GM19193 (cell line): ENCODE measurements around the gene DNAJB2.

Source experiments
- POLR2A ChIP-seq: IDR thresholded peaks from 4 replicates; pipeline ENCODE4 v1.6.1; 2011; ENCODE audit not compliant: insufficient read depth, insufficient read length; ENCODE audit errors: extremely low read depth

Gene DNAJB2

DNA sequence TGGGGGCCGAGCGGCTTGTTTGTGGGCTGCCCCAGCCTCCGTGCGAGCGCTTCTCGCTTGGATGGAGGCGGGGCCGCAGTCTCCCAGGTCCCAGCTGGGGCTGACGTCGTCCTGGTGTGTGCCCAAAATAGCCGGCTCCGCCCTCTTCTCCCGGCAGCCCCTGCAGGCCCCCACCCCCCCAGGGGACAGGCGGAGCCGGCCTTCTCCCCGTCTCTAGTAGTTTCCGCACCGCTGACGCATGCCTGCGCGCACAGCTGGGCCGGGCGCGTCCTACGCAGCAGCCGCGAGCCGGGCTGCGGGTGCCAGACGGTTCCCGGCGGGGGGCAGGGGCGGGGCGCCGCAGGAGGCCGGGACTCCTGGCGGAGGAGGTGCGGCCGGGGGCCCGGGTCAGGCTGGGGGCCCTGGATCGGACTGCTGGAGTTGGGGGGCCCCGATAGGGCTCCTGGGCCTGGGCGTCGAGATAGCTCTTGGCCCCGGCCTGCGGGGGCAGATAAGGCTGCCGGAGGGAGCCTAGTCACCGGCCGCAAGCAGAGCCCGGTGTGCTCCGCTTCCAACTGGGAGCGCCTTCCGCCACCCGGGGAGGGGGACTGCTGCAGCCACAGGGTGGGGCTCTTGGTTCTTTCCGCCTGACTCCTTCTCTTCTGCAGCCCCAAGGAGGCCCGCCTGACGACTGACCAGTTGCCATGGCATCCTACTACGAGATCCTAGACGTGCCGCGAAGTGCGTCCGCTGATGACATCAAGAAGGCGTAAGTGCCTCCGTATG, at the start of gene DNAJB2:
Gene DNAJB2, plus strand, starts transcription at position 216 of the 765 bp plus-strand sequence. Its CDS starts 468 bp downstream, at position 684.
- TF ChIP-seq POLR2A, result peak; percentile 86

DNA sequence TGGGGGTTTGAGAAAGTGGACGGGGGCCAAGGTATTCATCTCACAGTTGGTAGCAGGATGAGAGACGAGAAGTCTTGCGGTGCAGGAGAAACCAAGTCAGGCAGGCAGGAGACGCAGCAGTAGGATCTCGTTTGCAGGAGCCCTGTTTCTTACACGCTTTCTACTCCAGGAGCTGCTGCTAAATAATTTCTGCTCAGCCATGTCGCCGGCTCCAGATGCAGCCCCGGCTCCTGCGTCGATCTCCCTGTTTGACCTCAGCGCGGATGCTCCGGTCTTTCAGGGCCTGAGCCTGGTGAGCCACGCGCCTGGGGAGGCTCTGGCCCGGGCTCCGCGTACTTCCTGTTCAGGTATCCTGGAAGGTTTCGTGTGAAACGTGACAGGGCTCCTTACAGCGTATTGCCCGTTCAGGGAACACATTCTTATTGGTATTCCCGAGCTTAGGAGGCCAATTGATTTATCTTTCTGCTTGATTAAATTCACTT, 49.1 kb upstream of the DNAJB2 start:
- TF ChIP-seq POLR2A, result no peak

DNA sequence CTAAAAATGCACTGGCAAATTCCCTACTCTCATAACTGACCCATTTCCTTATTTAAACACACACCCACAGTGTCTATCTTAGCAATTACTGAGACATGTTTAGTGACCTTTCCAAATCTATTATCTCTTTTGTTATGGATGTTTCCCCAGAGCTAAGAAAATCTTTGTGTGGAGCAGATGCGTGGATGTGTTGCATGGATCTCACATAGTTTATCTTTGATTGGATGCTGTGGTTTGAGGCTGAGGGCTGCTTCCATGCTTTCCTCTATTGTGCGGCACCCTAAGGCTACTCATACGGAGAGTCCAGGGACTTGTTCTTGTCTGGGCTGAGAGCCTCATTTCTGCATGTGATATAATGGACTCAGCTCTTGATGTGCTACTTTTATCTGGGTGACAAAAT, 44.8 kb upstream of the DNAJB2 start:
- TF ChIP-seq POLR2A, result no peak

DNA sequence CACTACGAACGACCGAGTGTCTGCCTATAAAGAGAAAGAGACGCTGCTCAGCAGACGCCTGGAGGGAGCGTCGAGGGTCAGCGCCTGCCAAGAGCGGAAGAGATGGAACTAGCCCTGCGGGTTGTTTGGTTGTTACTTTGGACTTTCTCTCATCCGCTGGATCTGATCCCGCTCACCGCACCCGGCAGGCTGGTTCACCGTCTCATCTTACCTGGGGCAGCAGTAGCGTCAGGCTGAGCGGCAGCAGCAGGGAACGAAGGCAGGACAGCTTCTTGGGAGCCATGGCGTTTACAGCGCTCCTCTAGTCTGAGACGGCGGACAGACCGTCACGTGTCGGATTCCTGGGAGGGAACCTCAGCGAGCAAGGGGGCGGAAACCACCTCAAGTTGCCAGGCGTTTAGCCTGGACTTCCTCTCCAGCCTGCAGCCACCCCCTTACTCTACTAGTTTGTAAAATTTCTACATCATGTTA, 35.8 kb upstream of the DNAJB2 start:
- no peak for TF ChIP-seq POLR2A

DNA sequence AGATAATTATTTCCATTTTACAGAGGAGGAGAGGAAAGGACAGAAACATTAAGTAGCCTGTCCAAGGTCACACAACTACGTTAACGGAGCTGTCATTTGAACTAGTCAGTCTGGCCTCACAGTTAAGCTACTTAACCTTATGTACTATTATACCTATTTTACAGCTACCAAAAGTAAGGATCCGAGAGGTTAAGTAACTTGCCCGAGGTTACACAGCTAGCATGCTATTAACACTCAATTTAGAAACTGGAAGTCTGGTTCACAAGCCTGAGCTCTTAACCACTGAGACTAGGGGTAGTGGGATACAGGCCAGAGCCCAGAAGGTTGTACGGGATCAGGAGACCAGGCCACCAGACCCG, 34.4 kb upstream of the DNAJB2 start:
- no peak for TF ChIP-seq POLR2A

DNA sequence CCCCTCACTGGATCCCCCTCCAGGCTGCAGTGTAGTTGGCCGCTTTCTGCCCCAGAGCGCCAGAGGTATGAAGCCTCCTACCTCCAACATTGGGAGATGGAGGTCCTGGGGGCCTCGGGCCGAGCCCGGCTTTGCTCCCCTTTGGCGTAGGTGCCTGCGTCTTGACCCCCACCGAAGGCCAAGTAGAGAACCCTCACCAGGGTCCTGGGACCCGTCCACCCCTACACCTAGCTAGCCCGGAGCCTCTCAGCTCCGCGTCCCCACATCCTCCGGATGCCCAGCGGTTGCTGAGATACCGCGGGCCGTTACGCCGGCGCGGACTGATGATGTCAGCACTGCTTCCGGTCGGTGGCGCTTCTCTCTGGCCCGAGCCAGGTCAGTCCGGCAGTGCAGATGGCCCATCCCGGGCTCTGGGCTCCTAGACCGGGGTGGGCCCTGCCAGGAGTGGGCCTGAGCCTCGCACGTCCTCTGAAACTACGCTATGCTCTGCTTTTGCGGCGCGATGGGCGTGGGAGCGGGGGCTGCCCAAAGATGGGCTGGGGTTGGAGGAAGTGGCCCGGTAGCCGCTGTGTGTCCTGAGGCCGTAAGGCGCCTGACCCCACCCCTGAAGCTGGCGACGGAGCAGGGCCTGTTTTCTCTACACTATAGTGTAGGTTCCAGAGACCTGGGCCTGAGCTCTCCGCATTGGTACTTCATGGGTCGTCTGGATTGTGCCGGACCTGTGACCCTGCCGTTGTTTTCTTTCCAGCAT, 33.8 kb upstream of the DNAJB2 start, which contains the start of the genes GLB1L and STK16:
Gene GLB1L, minus strand, starts transcription at position 297 of the 751 bp plus-strand sequence. CDS start 1,871 bp downstream, outside the sequence.
Gene STK16, plus strand, starts transcription at position 332 of the 751 bp plus-strand sequence. CDS start 521 bp downstream, outside the sequence.
- TF ChIP-seq POLR2A, result peak; percentile 87

DNA sequence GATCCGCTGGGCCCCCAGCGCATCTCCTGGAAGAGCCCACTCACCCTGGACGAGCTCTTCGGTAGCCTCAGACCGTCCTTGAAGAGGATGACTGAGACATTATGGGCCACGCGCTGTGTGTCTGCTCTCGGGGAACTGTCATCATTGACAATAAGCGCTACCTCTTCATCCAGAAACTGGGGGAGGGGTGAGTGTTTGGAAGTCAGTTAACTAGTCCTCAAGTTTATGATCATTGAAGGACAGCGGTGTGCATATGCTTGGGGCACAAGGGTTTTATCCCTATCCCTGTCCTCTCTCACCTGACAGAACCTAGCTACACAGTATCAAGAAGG, 33.3 kb upstream of the DNAJB2 start:
- no peak for TF ChIP-seq POLR2A

DNA sequence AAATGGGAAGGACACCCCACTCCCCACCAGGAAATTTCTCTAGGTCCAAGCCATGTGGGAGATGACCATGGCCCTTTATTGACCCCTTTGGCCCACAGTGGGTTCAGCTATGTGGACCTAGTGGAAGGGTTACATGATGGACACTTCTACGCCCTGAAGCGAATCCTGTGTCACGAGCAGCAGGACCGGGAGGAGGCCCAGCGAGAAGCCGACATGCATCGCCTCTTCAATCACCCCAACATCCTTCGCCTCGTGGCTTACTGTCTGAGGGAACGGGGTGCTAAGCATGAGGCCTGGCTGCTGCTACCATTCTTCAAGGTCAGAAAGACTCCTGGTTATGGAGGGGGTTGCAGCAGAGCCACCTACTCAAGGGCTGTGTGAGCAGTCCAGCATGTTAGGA, 32.6 kb upstream of the DNAJB2 start:
- no peak for TF ChIP-seq POLR2A

DNA sequence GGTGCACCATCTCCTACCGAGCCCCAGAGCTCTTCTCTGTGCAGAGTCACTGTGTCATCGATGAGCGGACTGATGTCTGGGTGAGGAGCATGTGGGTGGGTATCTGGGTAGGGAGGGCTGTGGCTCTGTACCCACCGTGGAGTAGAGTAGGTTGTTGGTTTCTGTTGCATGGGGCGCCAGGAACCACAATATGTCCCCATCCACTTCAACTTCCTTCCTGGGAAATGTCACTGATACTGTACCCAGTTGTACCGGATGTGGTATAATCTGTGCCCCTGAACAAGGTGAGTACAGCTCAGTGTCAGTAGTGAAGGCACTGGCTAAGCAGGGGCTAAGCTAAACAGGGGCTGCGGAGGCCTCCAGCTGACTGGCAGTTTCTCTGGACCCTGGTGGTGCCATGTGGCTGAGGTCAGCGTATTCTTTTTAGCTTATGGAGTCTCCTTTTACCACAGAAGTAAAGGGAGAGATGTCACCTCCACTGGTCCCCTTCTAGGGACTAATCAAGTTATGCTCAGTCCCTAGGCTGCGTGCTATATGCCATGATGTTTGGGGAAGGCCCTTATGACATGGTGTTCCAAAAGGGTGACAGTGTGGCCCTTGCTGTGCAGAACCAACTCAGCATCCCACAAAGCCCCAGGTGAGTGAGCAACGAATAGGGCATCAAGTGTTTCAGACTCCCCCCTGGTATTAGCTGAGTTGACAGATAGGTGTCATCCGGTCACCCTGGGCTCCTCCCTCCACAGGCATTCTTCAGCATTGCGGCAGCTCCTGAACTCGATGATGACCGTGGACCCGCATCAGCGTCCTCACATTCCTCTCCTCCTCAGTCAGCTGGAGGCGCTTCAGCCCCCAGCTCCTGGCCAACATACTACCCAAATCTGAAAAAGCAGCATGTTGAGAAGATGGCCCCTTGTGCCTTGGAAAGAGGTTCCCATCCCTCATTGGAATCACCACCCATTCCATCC, 31.2 kb upstream of the DNAJB2 start:
- TF ChIP-seq POLR2A, result no peak

DNA sequence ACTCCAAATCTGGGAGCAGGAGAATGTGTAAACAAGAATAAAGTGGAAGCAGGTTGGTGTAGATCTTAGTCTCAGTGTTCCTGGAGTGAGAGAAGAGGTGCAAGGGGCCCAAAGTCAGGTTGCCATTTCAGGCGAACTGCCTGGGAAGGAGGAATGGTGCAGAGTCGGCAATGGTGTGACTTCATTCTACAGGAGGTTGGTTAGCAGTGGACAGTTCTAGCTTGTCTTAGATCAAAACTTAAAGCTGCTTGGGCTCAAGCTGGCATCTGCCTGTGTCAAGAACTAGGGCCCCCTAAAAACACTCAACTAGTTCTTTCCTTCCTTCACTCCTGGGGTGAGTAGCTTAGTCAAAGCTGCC, 30.3 kb upstream of the DNAJB2 start:
- TF ChIP-seq POLR2A, result no peak

DNA sequence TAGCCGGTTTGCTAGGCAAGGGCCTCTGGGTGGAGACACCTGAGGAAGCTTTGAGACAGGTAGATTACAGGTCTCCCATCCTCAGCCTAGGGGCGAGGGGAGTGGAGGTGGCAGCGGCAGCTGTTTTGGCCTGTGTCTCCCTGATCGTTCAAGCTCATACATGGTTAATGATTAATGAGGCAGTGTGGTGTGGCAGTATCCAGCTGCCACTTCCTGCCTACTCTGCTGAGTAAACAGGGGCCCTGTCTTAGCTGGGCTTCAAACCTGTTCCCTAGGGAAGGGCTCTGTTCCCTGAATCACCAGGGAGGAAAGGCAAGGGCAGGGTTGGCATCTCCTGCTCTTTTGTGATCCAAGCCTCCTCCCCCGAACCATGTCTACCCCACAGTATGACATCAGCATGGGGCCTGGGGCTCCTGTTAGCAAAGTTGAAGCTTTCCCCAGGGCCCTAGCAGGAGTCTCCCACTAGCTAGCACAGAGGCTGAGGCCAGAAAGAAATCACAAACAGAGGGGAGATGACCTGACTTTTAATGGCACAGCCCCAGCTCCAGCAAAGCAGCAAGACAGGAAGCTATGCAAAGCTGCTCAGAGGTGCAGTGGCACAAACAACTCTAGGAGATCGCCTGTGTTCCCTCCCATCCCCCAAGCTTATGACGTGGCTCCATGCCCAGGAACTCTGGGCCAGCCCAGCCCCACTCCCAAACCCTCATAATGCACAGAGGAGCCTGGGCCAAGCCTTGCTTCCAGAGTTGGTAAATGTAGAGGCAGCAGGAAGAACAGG, 29.8 kb upstream of the DNAJB2 start:
- peak; percentile 37 for TF ChIP-seq POLR2A

DNA sequence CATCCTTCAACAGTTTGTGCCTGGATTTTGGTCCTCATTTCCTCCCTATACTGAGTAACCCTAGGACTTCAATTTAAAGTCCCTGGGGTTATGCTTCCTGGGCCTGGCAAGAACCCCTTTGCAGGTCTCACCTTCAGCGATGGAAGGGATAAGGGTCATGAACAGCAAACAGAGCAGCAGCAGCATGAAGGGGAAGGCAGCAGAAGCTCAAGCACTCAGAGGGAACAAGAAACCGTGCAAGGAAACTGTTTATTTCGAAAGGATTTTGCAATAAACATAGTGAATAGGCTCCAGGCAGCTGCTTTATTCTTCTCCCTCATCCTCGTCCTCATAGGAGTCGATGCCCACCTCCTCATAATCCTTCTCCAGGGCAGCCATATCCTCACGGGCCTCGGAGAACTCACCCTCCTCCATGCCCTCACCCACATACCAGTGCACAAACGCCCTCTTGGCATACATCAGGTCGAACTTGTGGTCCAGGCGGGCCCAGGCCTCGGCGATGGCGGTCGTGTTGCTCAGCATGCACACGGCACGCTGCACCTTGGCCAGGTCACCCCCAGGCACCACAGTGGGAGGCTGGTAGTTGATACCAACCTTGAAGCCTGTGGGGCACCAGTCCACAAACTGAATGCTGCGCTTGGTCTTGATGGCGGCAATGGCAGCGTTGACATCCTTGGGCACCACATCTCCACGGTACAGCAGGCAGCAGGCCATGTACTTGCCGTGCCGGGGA, 29.0 kb upstream of the DNAJB2 start:
- TF ChIP-seq POLR2A, result no peak

DNA sequence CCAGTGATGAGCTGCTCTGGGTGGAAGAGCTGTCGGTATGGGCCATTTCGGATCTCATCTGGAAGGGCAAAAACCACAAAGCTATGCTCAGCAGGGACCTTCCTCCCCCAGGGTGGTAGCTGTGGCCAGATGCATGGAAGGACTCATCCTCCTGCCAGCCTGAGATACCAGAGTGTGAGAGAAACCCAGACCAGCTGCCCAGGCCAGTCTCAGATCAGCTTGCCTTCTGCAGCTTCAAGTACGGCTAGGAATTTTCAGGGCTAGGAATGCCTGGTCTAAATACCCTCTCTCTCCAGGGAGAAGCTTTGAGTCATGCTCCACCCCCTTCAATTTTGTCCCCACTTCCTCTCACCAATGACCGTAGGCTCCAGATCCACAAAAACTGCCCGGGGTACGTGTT, 27.5 kb upstream of the DNAJB2 start:
- TF ChIP-seq POLR2A, result no peak
